GM21447 (cell line): ENCODE results near the gene THRB.
"Not testable (repeated sequence)": the region's sequence is repeated elsewhere in the genome, so short reads cannot be mapped to it uniquely, and the experiment has no call there.

Source experiments
- ATAC-seq: cut with Tn5 transposase; IDR thresholded peaks from one replicate; pipeline ENCODE4 v1.9.1; 2021; ENCODE audit not compliant: unreplicated experiment

THRB gene

GRCh38 chr3:24451461-24452099 lies 43.1 kb downstream of the THRB start:
- ATAC-seq: no peak

- no peak for ATAC-seq
These were observed 44.3 kb downstream of the THRB start for GRCh38 chr3:24450160-24450907.

- no peak for ATAC-seq
These were observed 46.8 kb downstream of the THRB start for GRCh38 chr3:24447836-24448235.

GRCh38 chr3:24446032-24446431 lies 48.6 kb downstream of the THRB start:
- no peak for ATAC-seq

- ATAC-seq: no peak
These were observed 51.2 kb downstream of the THRB start for GRCh38 chr3:24443476-24443875.

GRCh38 chr3:24440760-24441464 lies 53.7 kb downstream of the THRB start:
- no peak for ATAC-seq

- ATAC-seq: no peak
These were observed 55.6 kb downstream of the THRB start for GRCh38 chr3:24439021-24439420.

- ATAC-seq: no peak
These were observed 57.3 kb downstream of the THRB start for GRCh38 chr3:24437326-24437725.

GRCh38 chr3:24435584-24435983 lies 59.1 kb downstream of the THRB start:
- ATAC-seq: no peak

GRCh38 chr3:24434651-24435050 lies 60.0 kb downstream of the THRB start:
- ATAC-seq: no peak

- ATAC-seq: no peak
These were observed 60.6 kb downstream of the THRB start for GRCh38 chr3:24433838-24434591.

- no peak for ATAC-seq
These were observed 61.7 kb downstream of the THRB start for GRCh38 chr3:24432989-24433388.

- no peak for ATAC-seq
These were observed 66.2 kb downstream of the THRB start for GRCh38 chr3:24428481-24428880.

- no peak for ATAC-seq
These were observed 67.8 kb downstream of the THRB start for GRCh38 chr3:24426896-24427295.

- not testable (repeated sequence) for ATAC-seq
These were observed 73.8 kb downstream of the THRB start for GRCh38 chr3:24420829-24421228.

GRCh38 chr3:24420224-24420623 lies 74.4 kb downstream of the THRB start:
- ATAC-seq: no peak

GRCh38 chr3:24419067-24419791 lies 75.4 kb downstream of the THRB start:
- no peak for ATAC-seq

GRCh38 chr3:24417730-24418129 lies 76.9 kb downstream of the THRB start:
- ATAC-seq: no peak

- no peak for ATAC-seq
These were observed 78.4 kb downstream of the THRB start for GRCh38 chr3:24416224-24416623.

GRCh38 chr3:24415824-24416223 lies 78.8 kb downstream of the THRB start:
- no peak for ATAC-seq

- not testable (repeated sequence) for ATAC-seq
These were observed 81.0 kb downstream of the THRB start for GRCh38 chr3:24413662-24414061.
